OCI-LY3 (cell line): ENCODE data around the gene ZHX3.

ENCODE experiments used
- CTCF ChIP-seq: fragments of 200-600, 300-600 bp; sonication (generic); IDR thresholded peaks from 2 replicates; pipeline ENCODE4 v1.5.1; 2014; ENCODE audit warnings: antibody characterized with exemption, low read length, low read depth
- EZH2phosphoT487 ChIP-seq: fragments of 200-600 bp; shearing (Covaris generic); IDR thresholded peaks from 2 replicates; pipeline ENCODE4 v1.6.1; 2018; ENCODE audit warnings: antibody characterized with exemption, mixed run types, low read depth

GRCh38 chr20:41187668-41188067, 129.9 kb downstream of the ZHX3 start:
- TF ChIP-seq CTCF, result no peak
- no peak for TF ChIP-seq EZH2phosphoT487
